HCT116 (cell line): ENCODE measurements around the gene XPNPEP2. TPM values are rescaled to one million over a fixed set of nuclear protein-coding genes. Genes with fewer than 3 reads are reported as not detected.

Experiments used
- ATAC-seq: fragments of 200-7000 bp; cut with Tn5 transposase; 2 replicates; pipeline ENCODE4 v1.9.1; 2020; ENCODE audit warnings: mild to moderate bottlenecking, moderate library complexity
- Bru-seq: library from RNA; stranded (reverse); fragments of 400-500 nt; gene quantifications from one replicate; lab custom pipeline; 2021; lab: Mats Ljungman, UMichigan
- BruChase-seq, 2 experiments: library from RNA; stranded (reverse); fragments of 400-500 nt; gene quantifications; one replicate each; lab custom pipeline; 2021; lab: Mats Ljungman, UMichigan
- BruUV-seq: library from RNA; stranded (reverse); fragments of 400-500 nt; replicated peaks from 2 replicates; lab custom pipeline; 2021; lab: Mats Ljungman, UMichigan
- CTCF ChIA-PET: fragments of 300-600 bp; sonication (Branson Sonifier 250); formaldehyde crosslinking; loops from one replicate; lab custom pipeline; 2021; ENCODE audit warnings: antibody characterized with exemption; lab: Charles Lee
- POLR2A ChIA-PET: fragments of 300-600, 350-600 bp; sonication (Branson Sonifier 250); formaldehyde crosslinking; loops from one replicate; lab custom pipeline; 2021; ENCODE audit warnings: antibody characterized with exemption; lab: Charles Lee
- RAD21 ChIA-PET, 2 experiments: fragments of 300-600 bp; sonication (Branson Sonifier 250); formaldehyde crosslinking; loops; one replicate each; lab custom pipeline; 2023; ENCODE audit warnings: low total read pairs in 2 of 2; ENCODE audit not compliant: uncharacterized antibody in 2 of 2, unreplicated experiment in 2 of 2, low non-redundant PET in 1 of 2; lab: Charles Lee
- DNase-seq: peaks from one replicate; pipeline ENCODE4 v3.0.0-alpha.2; 2010; ENCODE audit warnings: low read depth, low spot score
- H2AFZ ChIP-seq: fragments of 200-600 bp; shearing (Covaris generic), sonication (generic); 2 replicates; pipeline ENCODE4 v1.6.1; 2017; ENCODE audit warnings: low read depth, mixed run types, mixed read lengths, antibody characterized with exemption, low read length; ENCODE audit not compliant: poor library complexity, severe bottlenecking
- H3K27ac ChIP-seq: 2 replicates; pipeline ENCODE4 v1.5.1; 2012; ENCODE audit warnings: low read depth, low read length
- H3K27me3 ChIP-seq: fragments of 200-600 bp; sonication (generic); 2 replicates; pipeline ENCODE4 v1.6.1; 2016; ENCODE audit warnings: mixed run types, low read length, mixed read lengths; ENCODE audit not compliant: insufficient read depth
- H3K36me3 ChIP-seq, 2 experiments: fragments of 200-500 bp in 1 of 2; fragments of 200-600 bp in 1 of 2; sonication (Bioruptor generic) in 1 of 2; sonication (generic) in 1 of 2; 2 replicates each; pipeline versions ENCODE4 v1.5.1 to v1.6.1; 2014 to 2016; ENCODE audit warnings: low read length in 2 of 2, inconsistent platforms in 1 of 2, mixed read lengths in 1 of 2, mixed run types in 1 of 2; ENCODE audit not compliant: insufficient read depth in 2 of 2, control insufficient read depth in 1 of 2
- H3K4me1 ChIP-seq, 2 experiments: fragments of 200-600 bp in 1 of 2; sonication (generic) in 1 of 2; 2 replicates each; pipeline versions ENCODE4 v1.5.1 to v1.6.1; 2012 to 2017; ENCODE audit warnings: low read length in 2 of 2, inconsistent platforms in 1 of 2, mild to moderate bottlenecking in 1 of 2, mixed read lengths in 1 of 2, mixed run types in 1 of 2, moderate library complexity in 1 of 2; ENCODE audit not compliant: insufficient read depth in 2 of 2, control insufficient read depth in 1 of 2
- H3K4me2 ChIP-seq: fragments of 200-600 bp; sonication (generic); 2 replicates; pipeline ENCODE4 v1.6.1; 2017; ENCODE audit warnings: mixed run types, low read length, mixed read lengths
- H3K4me3 ChIP-seq, 2 experiments: fragments of 200-600 bp in 1 of 2; sonication (generic) in 1 of 2; replicated peaks in 1 of 2; 2 replicates each; pipeline ENCODE4 v1.5.1; 2011 to 2016; ENCODE audit warnings: low read length in 2 of 2, control low read depth in 1 of 2, low read depth in 1 of 2, mild to moderate bottlenecking in 1 of 2, mixed read lengths in 1 of 2, mixed run types in 1 of 2
- H3K79me2 ChIP-seq: fragments of 200-600 bp; sonication (generic); 2 replicates; pipeline ENCODE4 v1.6.1; 2017; ENCODE audit warnings: mild to moderate bottlenecking, mixed run types, low read length, moderate library complexity, mixed read lengths; ENCODE audit not compliant: insufficient read depth
- H3K9ac ChIP-seq: fragments of 200-600 bp; sonication (generic); 2 replicates; pipeline ENCODE4 v1.6.1; 2016; ENCODE audit warnings: low read length, mixed read lengths
- H3K9me2 ChIP-seq: fragments of 200-600 bp; sonication (generic), shearing (Covaris generic); 2 replicates; pipeline ENCODE4 v1.6.1; 2017; ENCODE audit warnings: mixed run types, mild to moderate bottlenecking, moderate library complexity; ENCODE audit not compliant: insufficient read depth
- H3K9me3 ChIP-seq, 2 experiments: fragments of 200-500 bp in 1 of 2; fragments of 200-600 bp in 1 of 2; sonication (Bioruptor generic) in 1 of 2; sonication (generic) in 1 of 2; 2 replicates each; pipeline ENCODE4 v1.6.1; 2014 to 2017; ENCODE audit warnings: low read length in 2 of 2, mixed read lengths in 2 of 2, inconsistent platforms in 1 of 2, low read depth in 1 of 2, mild to moderate bottlenecking in 1 of 2, mixed run types in 1 of 2, moderate library complexity in 1 of 2; ENCODE audit not compliant: control insufficient read depth in 1 of 2, insufficient read depth in 1 of 2
- H4K20me1 ChIP-seq: fragments of 200-600 bp; sonication (generic), shearing (Covaris generic); 2 replicates; pipeline ENCODE4 v1.6.1; 2017; ENCODE audit warnings: mixed run types, mild to moderate bottlenecking, moderate library complexity; ENCODE audit not compliant: insufficient read depth
- CBX3 ChIP-seq: IDR thresholded peaks from 2 replicates; pipeline ENCODE4 v1.6.1; 2012; ENCODE audit warnings: low read depth
- ELF1 ChIP-seq: IDR thresholded peaks from 2 replicates; pipeline ENCODE4 v1.6.1; 2012; ENCODE audit warnings: low read depth, borderline replicate concordance
- EZH2 ChIP-seq: fragments of 200-600 bp; sonication (generic); IDR thresholded peaks from 2 replicates; pipeline ENCODE4 v1.6.1; 2017; ENCODE audit warnings: antibody characterized with exemption, mixed run types
- EZH2phosphoT487 ChIP-seq: fragments of 200-600 bp; IDR thresholded peaks from 2 replicates; pipeline ENCODE4 v1.6.1; 2018; ENCODE audit warnings: antibody characterized with exemption, borderline replicate concordance
- JUND ChIP-seq: IDR thresholded peaks from 2 replicates; pipeline ENCODE4 v1.6.1; 2012
- POLR2AphosphoS5 ChIP-seq: IDR thresholded peaks from 2 replicates; pipeline ENCODE4 v1.6.1; 2011; ENCODE audit warnings: mild to moderate bottlenecking, low read depth, low read length, moderate library complexity
- SIN3A ChIP-seq: IDR thresholded peaks from 2 replicates; pipeline ENCODE4 v1.6.1; 2012; ENCODE audit warnings: low read depth
- SRF ChIP-seq: IDR thresholded peaks from 2 replicates; pipeline ENCODE4 v1.6.1; 2012; ENCODE audit warnings: low read depth
- TCF7L2 ChIP-seq: IDR thresholded peaks from 2 replicates; pipeline ENCODE4 v1.7.0; 2011; ENCODE audit warnings: borderline replicate concordance, inconsistent platforms; ENCODE audit not compliant: insufficient read depth, insufficient read length; ENCODE audit errors: extremely low read depth
- YY1 ChIP-seq: IDR thresholded peaks from 2 replicates; pipeline ENCODE4 v1.6.1; 2011; ENCODE audit warnings: low read length, low read depth, moderate library complexity, mild to moderate bottlenecking; ENCODE audit not compliant: insufficient replicate concordance; ENCODE audit errors: extremely low read depth
- intact Hi-C: fragments of 100-400 bp; cut with micrococcal nuclease; formaldehyde crosslinking; loops from 2 replicates; pipeline ENCODE4 v1.10.0; 2022
- long read RNA-seq: library from polyadenylated mRNA; unstranded; transcript quantifications from one replicate; pipeline ENCODE4 v2.0.0, GENCODE V29; 2021; ENCODE audit not compliant: unreplicated experiment
- polyA plus RNA-seq: library from polyadenylated mRNA; unstranded; fragments of >200 nt; gene quantifications from 2 replicates; pipeline ENCODE4 v1.2.1, GENCODE V29; 2012; ENCODE audit warnings: missing spikeins
- total RNA-seq: library from RNA; stranded (reverse); gene quantifications from one replicate; pipeline ENCODE4 v1.2.1, GENCODE V29; 2021; ENCODE audit not compliant: unreplicated experiment
- TF ChIP-seq, protein P1 (sequence below): IDR thresholded peaks from 2 replicates; pipeline ENCODE4 v1.6.1; 2012
- TF ChIP-seq, protein P2 (sequence below): IDR thresholded peaks from 2 replicates; pipeline ENCODE4 v1.6.1; 2012
- TF ChIP-seq, protein P3 (sequence below): IDR thresholded peaks from 2 replicates; pipeline ENCODE4 v1.6.1; 2011; ENCODE audit warnings: mild to moderate bottlenecking, low read length, moderate library complexity; ENCODE audit not compliant: insufficient replicate concordance; ENCODE audit errors: extremely low read depth
- TF ChIP-seq, protein P4 (sequence below), 3 experiments: fragments of 200-600 bp in 1 of 3; sonication (generic) in 1 of 3; IDR thresholded peaks in 2 of 3; conservative IDR thresholded peaks in 1 of 3; 2 replicates each; pipeline ENCODE4 v1.5.1; 2012 to 2017; ENCODE audit warnings: low read depth in 2 of 3, low read length in 2 of 3, antibody characterized with exemption in 1 of 3, borderline replicate concordance in 1 of 3, control low read depth in 1 of 3, mild to moderate bottlenecking in 1 of 3, mixed read lengths in 1 of 3, mixed run types in 1 of 3, moderate library complexity in 1 of 3; ENCODE audit not compliant: insufficient read depth in 1 of 3

The XPNPEP2 gene, protein sequence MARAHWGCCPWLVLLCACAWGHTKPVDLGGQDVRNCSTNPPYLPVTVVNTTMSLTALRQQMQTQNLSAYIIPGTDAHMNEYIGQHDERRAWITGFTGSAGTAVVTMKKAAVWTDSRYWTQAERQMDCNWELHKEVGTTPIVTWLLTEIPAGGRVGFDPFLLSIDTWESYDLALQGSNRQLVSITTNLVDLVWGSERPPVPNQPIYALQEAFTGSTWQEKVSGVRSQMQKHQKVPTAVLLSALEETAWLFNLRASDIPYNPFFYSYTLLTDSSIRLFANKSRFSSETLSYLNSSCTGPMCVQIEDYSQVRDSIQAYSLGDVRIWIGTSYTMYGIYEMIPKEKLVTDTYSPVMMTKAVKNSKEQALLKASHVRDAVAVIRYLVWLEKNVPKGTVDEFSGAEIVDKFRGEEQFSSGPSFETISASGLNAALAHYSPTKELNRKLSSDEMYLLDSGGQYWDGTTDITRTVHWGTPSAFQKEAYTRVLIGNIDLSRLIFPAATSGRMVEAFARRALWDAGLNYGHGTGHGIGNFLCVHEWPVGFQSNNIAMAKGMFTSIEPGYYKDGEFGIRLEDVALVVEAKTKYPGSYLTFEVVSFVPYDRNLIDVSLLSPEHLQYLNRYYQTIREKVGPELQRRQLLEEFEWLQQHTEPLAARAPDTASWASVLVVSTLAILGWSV
- total RNA-seq (not detected), Bru-seq, nascent RNA (not detected), BruChase-seq, experiment 1, labeled RNA remaining after a 6-hour chase (not detected), BruChase-seq, experiment 2, labeled RNA remaining after a 2-hour chase (not detected)
- polyA plus RNA-seq = not detected in 2 replicates
- long read RNA-seq = 0 reads

DNA sequence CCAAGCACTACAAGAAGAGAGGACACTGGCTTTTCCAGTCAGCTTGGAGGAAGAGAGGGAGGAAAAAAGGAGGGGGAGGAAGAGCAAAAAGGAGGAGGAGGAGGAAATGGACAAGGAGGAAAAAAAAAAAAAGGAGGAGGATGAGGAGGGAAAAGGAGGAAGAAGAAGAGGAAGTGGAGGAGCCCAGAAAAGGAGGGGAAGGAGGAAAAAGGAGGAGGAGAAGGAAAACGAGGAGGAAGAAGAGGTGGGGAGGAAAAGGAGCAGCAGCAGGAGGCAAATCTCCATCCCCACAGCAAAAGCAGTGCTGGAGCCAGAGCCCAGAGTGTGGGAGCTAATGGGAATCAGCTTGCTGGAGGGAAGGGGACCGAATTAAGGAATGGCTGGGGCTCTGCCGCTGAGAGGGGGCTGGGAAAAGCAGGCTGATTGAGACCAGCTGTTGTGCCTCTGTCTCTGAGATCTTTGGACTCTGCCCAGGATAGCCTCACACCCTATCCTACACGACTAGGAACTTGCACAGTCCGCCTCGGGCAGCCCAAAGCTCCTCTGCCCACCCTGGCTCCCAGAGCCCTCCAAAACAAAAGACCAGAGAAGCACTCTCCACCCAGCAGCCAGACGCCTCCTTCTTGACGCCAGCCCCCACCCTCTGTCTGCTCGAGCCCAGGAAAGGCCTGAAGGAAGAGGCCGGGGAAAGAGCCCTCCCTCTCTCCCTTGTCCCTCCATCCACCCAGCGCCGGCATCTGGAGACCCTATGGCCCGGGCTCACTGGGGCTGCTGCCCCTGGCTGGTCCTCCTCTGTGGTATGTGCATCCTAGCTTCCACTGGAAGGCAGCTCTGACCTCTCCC is at the start of gene XPNPEP2:
XPNPEP2 (plus strand) TSS at position 514 of the 843 bp plus-strand sequence; CDS start at position 749, 235 bp downstream.
- Histone ChIP-seq H3K4me2 (no peak within 1 kb of the TSS), H3K4me3 (no peak within 1 kb of the TSS), H3K36me3 (no peaks in the 10 kb centered on the region)
- POLR2A ChIA-PET = no interaction called here
- no peak for DNase-seq
- TF ChIP-seq CBX3 (no peak), ELF1 (no peak), EZH2phosphoT487 (no peak), JUND (no peak), YY1 (no peak), EZH2 (no peak), TCF7L2 (no peak), POLR2AphosphoS5 (no peak), SIN3A (no peak), SRF (no peak)
- TF ChIP-seq, protein P1, sequence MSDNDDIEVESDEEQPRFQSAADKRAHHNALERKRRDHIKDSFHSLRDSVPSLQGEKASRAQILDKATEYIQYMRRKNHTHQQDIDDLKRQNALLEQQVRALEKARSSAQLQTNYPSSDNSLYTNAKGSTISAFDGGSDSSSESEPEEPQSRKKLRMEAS = no peak
- TF ChIP-seq, protein P2, sequence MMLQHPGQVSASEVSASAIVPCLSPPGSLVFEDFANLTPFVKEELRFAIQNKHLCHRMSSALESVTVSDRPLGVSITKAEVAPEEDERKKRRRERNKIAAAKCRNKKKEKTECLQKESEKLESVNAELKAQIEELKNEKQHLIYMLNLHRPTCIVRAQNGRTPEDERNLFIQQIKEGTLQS = no peak
- TF ChIP-seq, protein P3, sequence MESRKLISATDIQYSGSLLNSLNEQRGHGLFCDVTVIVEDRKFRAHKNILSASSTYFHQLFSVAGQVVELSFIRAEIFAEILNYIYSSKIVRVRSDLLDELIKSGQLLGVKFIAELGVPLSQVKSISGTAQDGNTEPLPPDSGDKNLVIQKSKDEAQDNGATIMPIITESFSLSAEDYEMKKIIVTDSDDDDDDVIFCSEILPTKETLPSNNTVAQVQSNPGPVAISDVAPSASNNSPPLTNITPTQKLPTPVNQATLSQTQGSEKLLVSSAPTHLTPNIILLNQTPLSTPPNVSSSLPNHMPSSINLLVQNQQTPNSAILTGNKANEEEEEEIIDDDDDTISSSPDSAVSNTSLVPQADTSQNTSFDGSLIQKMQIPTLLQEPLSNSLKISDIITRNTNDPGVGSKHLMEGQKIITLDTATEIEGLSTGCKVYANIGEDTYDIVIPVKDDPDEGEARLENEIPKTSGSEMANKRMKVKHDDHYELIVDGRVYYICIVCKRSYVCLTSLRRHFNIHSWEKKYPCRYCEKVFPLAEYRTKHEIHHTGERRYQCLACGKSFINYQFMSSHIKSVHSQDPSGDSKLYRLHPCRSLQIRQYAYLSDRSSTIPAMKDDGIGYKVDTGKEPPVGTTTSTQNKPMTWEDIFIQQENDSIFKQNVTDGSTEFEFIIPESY = no peak
- TF ChIP-seq, protein P4, sequence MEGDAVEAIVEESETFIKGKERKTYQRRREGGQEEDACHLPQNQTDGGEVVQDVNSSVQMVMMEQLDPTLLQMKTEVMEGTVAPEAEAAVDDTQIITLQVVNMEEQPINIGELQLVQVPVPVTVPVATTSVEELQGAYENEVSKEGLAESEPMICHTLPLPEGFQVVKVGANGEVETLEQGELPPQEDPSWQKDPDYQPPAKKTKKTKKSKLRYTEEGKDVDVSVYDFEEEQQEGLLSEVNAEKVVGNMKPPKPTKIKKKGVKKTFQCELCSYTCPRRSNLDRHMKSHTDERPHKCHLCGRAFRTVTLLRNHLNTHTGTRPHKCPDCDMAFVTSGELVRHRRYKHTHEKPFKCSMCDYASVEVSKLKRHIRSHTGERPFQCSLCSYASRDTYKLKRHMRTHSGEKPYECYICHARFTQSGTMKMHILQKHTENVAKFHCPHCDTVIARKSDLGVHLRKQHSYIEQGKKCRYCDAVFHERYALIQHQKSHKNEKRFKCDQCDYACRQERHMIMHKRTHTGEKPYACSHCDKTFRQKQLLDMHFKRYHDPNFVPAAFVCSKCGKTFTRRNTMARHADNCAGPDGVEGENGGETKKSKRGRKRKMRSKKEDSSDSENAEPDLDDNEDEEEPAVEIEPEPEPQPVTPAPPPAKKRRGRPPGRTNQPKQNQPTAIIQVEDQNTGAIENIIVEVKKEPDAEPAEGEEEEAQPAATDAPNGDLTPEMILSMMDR (IDR thresholded peaks at IDR 0.05 in 2 of 3, conservative IDR thresholded peaks at IDR 0.05 in 1 of 3; ENCODE audit: borderline replicate concordance in 1 of 3, insufficient read depth in 1 of 3, low read depth in 2 of 3, low read length in 2 of 3) = no peak
- TF ChIP-seq, all 23 proteins: peak for 0
- no peak for ATAC-seq
- intact Hi-C loops = no loop called here
- Histone ChIP-seq H3K9me3 (no peaks in the 10 kb centered on the region), H3K27me3 (no peaks in the 10 kb centered on the region), H3K79me2 (no peaks in the 10 kb centered on the region), H2AFZ (no peak within 1 kb of the TSS), H3K9me2 (no peaks in the 10 kb centered on the region), H3K4me1 (no peaks in the 10 kb centered on the region), H3K27ac (no peak within 1 kb of the TSS), H3K9ac (no peak within 1 kb of the TSS), H4K20me1 (no peaks in the 10 kb centered on the region)
- BruUV-seq = no TSS peak
- ChIA-PET RAD21 (no interaction called here), CTCF (no interaction called here)
